ENCODE results near the gene SLC16A7. TPM values are rescaled to one million over a fixed set of nuclear protein-coding genes. Genes with fewer than 3 reads are reported as not detected.

SLC16A7 gene
- total and polyA plus RNA-seq, 9 of the 15 experiments (the other 6 are each of a cell fraction or from before 2014, with no cell fraction given) = 0.18 TPM; not detected in 8

GRCh38 chr12:59637692-59638070 is 41.9 kb downstream of the SLC16A7 start (continued):
- TF ChIP-seq E2F3 (CRISPR knock-in tag; IDR thresholded peaks at IDR 0.05) (no peak), ZNF764 (CRISPR knock-in tag; IDR thresholded peaks at IDR 0.05; ENCODE audit: low read depth) (no peak), ETV5 (CRISPR knock-in tag; IDR thresholded peaks at IDR 0.05; ENCODE audit: low read depth) (no peak), CAMTA2 (CRISPR knock-in tag; conservative IDR thresholded peaks at IDR 0.05) (no peak), GMEB1 (CRISPR knock-in tag; IDR thresholded peaks at IDR 0.05) (no peak)
- TF ChIP-seq, protein P1, sequence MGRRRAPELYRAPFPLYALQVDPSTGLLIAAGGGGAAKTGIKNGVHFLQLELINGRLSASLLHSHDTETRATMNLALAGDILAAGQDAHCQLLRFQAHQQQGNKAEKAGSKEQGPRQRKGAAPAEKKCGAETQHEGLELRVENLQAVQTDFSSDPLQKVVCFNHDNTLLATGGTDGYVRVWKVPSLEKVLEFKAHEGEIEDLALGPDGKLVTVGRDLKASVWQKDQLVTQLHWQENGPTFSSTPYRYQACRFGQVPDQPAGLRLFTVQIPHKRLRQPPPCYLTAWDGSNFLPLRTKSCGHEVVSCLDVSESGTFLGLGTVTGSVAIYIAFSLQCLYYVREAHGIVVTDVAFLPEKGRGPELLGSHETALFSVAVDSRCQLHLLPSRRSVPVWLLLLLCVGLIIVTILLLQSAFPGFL (CRISPR knock-in tag; IDR thresholded peaks at IDR 0.05) = no peak

DNA sequence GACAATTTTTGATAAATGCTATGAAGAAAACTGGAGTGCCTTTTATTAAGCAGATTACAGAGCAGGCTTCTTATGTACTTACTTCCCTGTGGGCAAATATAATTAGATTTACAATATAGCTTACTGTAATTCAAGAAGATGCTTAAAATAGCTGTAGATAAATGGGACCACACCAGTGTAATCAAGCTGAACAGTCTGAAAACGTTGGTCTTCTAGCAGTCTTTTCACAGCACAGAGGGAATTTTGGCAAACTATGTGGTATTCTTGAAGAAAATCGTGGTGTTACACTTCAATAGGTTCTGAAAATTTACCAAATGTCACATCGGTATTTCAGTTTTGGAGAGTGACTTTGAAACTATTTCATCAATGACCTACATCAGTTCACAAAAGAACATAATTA is 47.7 kb downstream of the SLC16A7 start:
- in situ Hi-C loops (cut with MboI) = no loop called here
- Histone ChIP-seq H3K79me2 (ENCODE audit: control insufficient read depth, insufficient read depth, low read length) (no peaks in the 10 kb centered on the region), H3K27ac (ENCODE audit: extremely low read depth, low read depth, low read length) (no peak overlapping the region), H3K9me1 (ENCODE audit: control insufficient read depth, insufficient read depth, low read length) (no peaks in the 10 kb centered on the region), H3K9me3 (replicated peaks; ENCODE audit: control insufficient read depth, insufficient read depth, low read depth, low read length) (no peaks in the 10 kb centered on the region), H4K20me1 (replicated peaks; ENCODE audit: control insufficient read depth, insufficient read depth, low read length) (no peaks in the 10 kb centered on the region), H3K4me2 (ENCODE audit: insufficient read depth, low read length) (no peak overlapping the region), H3K9ac (ENCODE audit: insufficient read depth in 1 of 2, low read depth in 2 of 2, low read length in 2 of 2) (no peak overlapping the region), H2AFZ (ENCODE audit: low read depth, low read length) (no peak overlapping the region), H3K36me3 (ENCODE audit: control insufficient read depth, insufficient read depth, low read length) (no peaks in the 10 kb centered on the region), H3K27me3 (ENCODE audit: control insufficient read depth in 2 of 2, insufficient read depth in 2 of 2, low read length in 2 of 2) (no peaks in the 10 kb centered on the region), H3K4me1 (replicated peaks in 1 of 2; ENCODE audit: control insufficient read depth in 2 of 2, insufficient read depth in 2 of 2, low read length in 2 of 2) (no peaks in the 10 kb centered on the region), H3K4me3 (no peak overlapping the region)
- BruUV-seq (replicated peaks) = no TSS peak
- ChIA-PET CTCF (ENCODE audit: low intra/inter-chr PET ratio) (no interaction called here), POLR2A (no interaction called here)
- FAIRE-seq = no peak
- ATAC-seq = no peak
- DNase-seq (ENCODE audit: extremely low read depth in 1 of 4, low spot score in 3 of 4) = no peak
- intact Hi-C loops (cut with micrococcal nuclease) = no loop called here
- WGBS (ENCODE audit: insufficient coverage, low coverage, missing lambda C conversion rate) = 3% methylated on average over 3 of the region's 3 CpGs
- TF ChIP-seq DDX20 (tag; IDR thresholded peaks at IDR 0.05; ENCODE audit: low read depth) (no peak), MYBL2 (IDR thresholded peaks at IDR 0.05; ENCODE audit: low read depth) (no peak), MYBL2 (CRISPR knock-in tag; IDR thresholded peaks at IDR 0.05; ENCODE audit: borderline replicate concordance) (no peak), ZNF639 (CRISPR knock-in tag; conservative IDR thresholded peaks at IDR 0.05 in 1 of 2, IDR thresholded peaks at IDR 0.05 in 1 of 2) (no peak), HDAC2 (IDR thresholded peaks at IDR 0.05) (no peak), NR1H2 (CRISPR knock-in tag; IDR thresholded peaks at IDR 0.05) (no peak), TRIM24 (IDR thresholded peaks at IDR 0.05) (no peak), ZNF75A (CRISPR knock-in tag; IDR thresholded peaks at IDR 0.05) (no peak), ZNF551 (CRISPR knock-in tag; IDR thresholded peaks at IDR 0.05) (no peak), KDM5B (IDR thresholded peaks at IDR 0.05; ENCODE audit: insufficient replicate concordance, low read depth, low read length) (no peak), STAG1 (CRISPR knock-in tag; IDR thresholded peaks at IDR 0.05; ENCODE audit: borderline replicate concordance) (no peak)
- TF ChIP-seq, protein P2, sequence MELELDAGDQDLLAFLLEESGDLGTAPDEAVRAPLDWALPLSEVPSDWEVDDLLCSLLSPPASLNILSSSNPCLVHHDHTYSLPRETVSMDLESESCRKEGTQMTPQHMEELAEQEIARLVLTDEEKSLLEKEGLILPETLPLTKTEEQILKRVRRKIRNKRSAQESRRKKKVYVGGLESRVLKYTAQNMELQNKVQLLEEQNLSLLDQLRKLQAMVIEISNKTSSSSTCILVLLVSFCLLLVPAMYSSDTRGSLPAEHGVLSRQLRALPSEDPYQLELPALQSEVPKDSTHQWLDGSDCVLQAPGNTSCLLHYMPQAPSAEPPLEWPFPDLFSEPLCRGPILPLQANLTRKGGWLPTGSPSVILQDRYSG (tag; conservative IDR thresholded peaks at IDR 0.05; ENCODE audit: low read depth) = no peak
